ENCODE data around the gene PIEZO2.

PIEZO2 gene

GRCh38 chr18:10739152-10739551 is 410.2 kb downstream of the PIEZO2 start:
- DNase-seq (ENCODE audit: low read depth) = no peak

- no peak for DNase-seq (ENCODE audit: low read depth)
Measured at GRCh38 chr18:10736984-10737383, 412.4 kb downstream of the PIEZO2 start.

- DNase-seq (ENCODE audit: low read depth) = no peak
Measured at GRCh38 chr18:10732990-10733389, 416.4 kb downstream of the PIEZO2 start.

GRCh38 chr18:10727477-10727876 is 421.9 kb downstream of the PIEZO2 start:
- no peak for DNase-seq (ENCODE audit: low read depth)

GRCh38 chr18:10726198-10727068 is 422.9 kb downstream of the PIEZO2 start:
- no peak for DNase-seq (ENCODE audit: low read depth)

GRCh38 chr18:10724666-10725065 is 424.7 kb downstream of the PIEZO2 start:
- DNase-seq (ENCODE audit: low read depth) = no peak

- no peak for DNase-seq (ENCODE audit: low read depth)
Measured at GRCh38 chr18:10723496-10723895, 425.9 kb downstream of the PIEZO2 start.

GRCh38 chr18:10718809-10719208 is 430.6 kb downstream of the PIEZO2 start:
- DNase-seq (ENCODE audit: low read depth) = no peak

- DNase-seq (ENCODE audit: low read depth) = no peak
Measured at GRCh38 chr18:10715791-10716190, 433.6 kb downstream of the PIEZO2 start.

- no peak for DNase-seq (ENCODE audit: low read depth)
Measured at GRCh38 chr18:10713409-10713808, 436.0 kb downstream of the PIEZO2 start.

- no peak for DNase-seq (ENCODE audit: low read depth)
Measured at GRCh38 chr18:10707294-10707693, 442.1 kb downstream of the PIEZO2 start.

GRCh38 chr18:10705786-10706185 is 443.6 kb downstream of the PIEZO2 start:
- no peak for DNase-seq (ENCODE audit: low read depth)

GRCh38 chr18:10705291-10705690 is 444.1 kb downstream of the PIEZO2 start:
- DNase-seq (ENCODE audit: low read depth) = no peak

GRCh38 chr18:10702206-10702605 is 447.2 kb downstream of the PIEZO2 start:
- DNase-seq (ENCODE audit: low read depth) = no peak

GRCh38 chr18:10690366-10690765 is 459.0 kb downstream of the PIEZO2 start:
- no peak for DNase-seq (ENCODE audit: low read depth)

GRCh38 chr18:10690035-10690329 is 459.4 kb downstream of the PIEZO2 start:
- DNase-seq (ENCODE audit: low read depth) = no peak

GRCh38 chr18:10689236-10690034 is 459.9 kb downstream of the PIEZO2 start:
- no peak for DNase-seq (ENCODE audit: low read depth)

GRCh38 chr18:10688766-10689165 is 460.6 kb downstream of the PIEZO2 start:
- DNase-seq (ENCODE audit: low read depth) = no peak

GRCh38 chr18:10687161-10687925 is 462.0 kb downstream of the PIEZO2 start:
- no peak for DNase-seq (ENCODE audit: low read depth)

GRCh38 chr18:10686308-10686707 is 463.1 kb downstream of the PIEZO2 start:
- no peak for DNase-seq (ENCODE audit: low read depth)

GRCh38 chr18:10685484-10685883 is 463.9 kb downstream of the PIEZO2 start:
- DNase-seq (ENCODE audit: low read depth) = no peak

- DNase-seq (ENCODE audit: low read depth) = no peak
Measured at GRCh38 chr18:10682368-10682714, 467.0 kb downstream of the PIEZO2 start.
